HL-60 (cell line): ENCODE data around the gene MCUB.

ENCODE experiments used
- DNase-seq, 2 experiments: peaks; one replicate each; pipeline ENCODE4 v3.0.0-alpha.2; 2010 to 2020; ENCODE audit warnings: low read depth in 1 of 2, low spot score in 1 of 2
- H3K27ac ChIP-seq: fragments of 250-450 bp; sonication (Bioruptor Pico); replicated peaks from 2 replicates; pipeline ENCODE4 v1.5.1; 2020; ENCODE audit warnings: mild to moderate bottlenecking, moderate library complexity
- H3K27me3 ChIP-seq: fragments of 250-450 bp; sonication (Bioruptor Pico); 2 replicates; pipeline ENCODE4 v1.5.1; 2021; ENCODE audit warnings: mild to moderate bottlenecking, moderate library complexity; ENCODE audit not compliant: insufficient read depth, poor library complexity, severe bottlenecking
- H3K4me3 ChIP-seq: replicated peaks from 2 replicates; pipeline ENCODE4 v1.5.1; 2011; ENCODE audit warnings: mild to moderate bottlenecking, control low read depth, low read length; ENCODE audit not compliant: insufficient read depth
- GABPA ChIP-seq: IDR thresholded peaks from 2 replicates; pipeline ENCODE4 v1.6.1; 2012; ENCODE audit warnings: low read depth
- POLR2AphosphoS5 ChIP-seq: IDR thresholded peaks from 2 replicates; pipeline ENCODE4 v1.6.1; 2012; ENCODE audit warnings: low read depth
- SPI1 ChIP-seq: IDR thresholded peaks from 2 replicates; pipeline ENCODE4 v1.6.1; 2012; ENCODE audit warnings: low read depth, mild to moderate bottlenecking, borderline replicate concordance
- TF ChIP-seq, protein P1 (sequence below): IDR thresholded peaks from 2 replicates; pipeline ENCODE4 v1.6.1; 2012; ENCODE audit warnings: low read depth; ENCODE audit not compliant: insufficient replicate concordance
- TF ChIP-seq, protein P2 (sequence below): IDR thresholded peaks from one replicate; pipeline ENCODE4 v1.5.1; 2011; ENCODE audit warnings: low read length, control low read depth, inconsistent platforms; ENCODE audit not compliant: insufficient read depth

MCUB gene

DNA sequence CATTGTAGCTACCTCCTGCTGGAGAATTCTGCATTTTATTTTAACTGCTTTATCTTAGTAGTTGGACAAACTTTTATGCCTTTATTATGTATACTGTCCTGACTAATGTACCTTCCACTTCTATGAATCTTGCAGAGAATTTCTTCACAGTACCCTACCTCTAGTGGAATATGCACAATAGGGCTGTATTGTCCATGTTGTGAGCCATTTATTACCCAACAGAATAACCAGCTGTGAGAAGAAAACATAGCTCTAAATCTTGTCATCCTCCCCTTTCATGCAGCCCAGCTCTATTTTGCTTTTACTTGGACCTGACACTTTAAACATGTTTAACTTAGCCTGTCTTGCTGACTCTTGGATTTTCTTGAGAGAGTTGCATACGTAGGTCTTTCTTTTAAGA lies 56.2 kb downstream of the MCUB start:
- H3K4me3 ChIP-seq, result no peak overlapping the region
- no peak for DNase-seq
- peaks cover 3% of the 10 kb centered on the region for H3K27me3 ChIP-seq
- H3K27ac ChIP-seq, result no peak overlapping the region
- no peak for TF ChIP-seq POLR2AphosphoS5
- no peak for TF ChIP-seq SPI1
- TF ChIP-seq, protein P1, sequence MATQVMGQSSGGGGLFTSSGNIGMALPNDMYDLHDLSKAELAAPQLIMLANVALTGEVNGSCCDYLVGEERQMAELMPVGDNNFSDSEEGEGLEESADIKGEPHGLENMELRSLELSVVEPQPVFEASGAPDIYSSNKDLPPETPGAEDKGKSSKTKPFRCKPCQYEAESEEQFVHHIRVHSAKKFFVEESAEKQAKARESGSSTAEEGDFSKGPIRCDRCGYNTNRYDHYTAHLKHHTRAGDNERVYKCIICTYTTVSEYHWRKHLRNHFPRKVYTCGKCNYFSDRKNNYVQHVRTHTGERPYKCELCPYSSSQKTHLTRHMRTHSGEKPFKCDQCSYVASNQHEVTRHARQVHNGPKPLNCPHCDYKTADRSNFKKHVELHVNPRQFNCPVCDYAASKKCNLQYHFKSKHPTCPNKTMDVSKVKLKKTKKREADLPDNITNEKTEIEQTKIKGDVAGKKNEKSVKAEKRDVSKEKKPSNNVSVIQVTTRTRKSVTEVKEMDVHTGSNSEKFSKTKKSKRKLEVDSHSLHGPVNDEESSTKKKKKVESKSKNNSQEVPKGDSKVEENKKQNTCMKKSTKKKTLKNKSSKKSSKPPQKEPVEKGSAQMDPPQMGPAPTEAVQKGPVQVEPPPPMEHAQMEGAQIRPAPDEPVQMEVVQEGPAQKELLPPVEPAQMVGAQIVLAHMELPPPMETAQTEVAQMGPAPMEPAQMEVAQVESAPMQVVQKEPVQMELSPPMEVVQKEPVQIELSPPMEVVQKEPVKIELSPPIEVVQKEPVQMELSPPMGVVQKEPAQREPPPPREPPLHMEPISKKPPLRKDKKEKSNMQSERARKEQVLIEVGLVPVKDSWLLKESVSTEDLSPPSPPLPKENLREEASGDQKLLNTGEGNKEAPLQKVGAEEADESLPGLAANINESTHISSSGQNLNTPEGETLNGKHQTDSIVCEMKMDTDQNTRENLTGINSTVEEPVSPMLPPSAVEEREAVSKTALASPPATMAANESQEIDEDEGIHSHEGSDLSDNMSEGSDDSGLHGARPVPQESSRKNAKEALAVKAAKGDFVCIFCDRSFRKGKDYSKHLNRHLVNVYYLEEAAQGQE, result no peak
- no peak for TF ChIP-seq GABPA
- TF ChIP-seq, protein P2, sequence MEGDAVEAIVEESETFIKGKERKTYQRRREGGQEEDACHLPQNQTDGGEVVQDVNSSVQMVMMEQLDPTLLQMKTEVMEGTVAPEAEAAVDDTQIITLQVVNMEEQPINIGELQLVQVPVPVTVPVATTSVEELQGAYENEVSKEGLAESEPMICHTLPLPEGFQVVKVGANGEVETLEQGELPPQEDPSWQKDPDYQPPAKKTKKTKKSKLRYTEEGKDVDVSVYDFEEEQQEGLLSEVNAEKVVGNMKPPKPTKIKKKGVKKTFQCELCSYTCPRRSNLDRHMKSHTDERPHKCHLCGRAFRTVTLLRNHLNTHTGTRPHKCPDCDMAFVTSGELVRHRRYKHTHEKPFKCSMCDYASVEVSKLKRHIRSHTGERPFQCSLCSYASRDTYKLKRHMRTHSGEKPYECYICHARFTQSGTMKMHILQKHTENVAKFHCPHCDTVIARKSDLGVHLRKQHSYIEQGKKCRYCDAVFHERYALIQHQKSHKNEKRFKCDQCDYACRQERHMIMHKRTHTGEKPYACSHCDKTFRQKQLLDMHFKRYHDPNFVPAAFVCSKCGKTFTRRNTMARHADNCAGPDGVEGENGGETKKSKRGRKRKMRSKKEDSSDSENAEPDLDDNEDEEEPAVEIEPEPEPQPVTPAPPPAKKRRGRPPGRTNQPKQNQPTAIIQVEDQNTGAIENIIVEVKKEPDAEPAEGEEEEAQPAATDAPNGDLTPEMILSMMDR, result no peak

DNA sequence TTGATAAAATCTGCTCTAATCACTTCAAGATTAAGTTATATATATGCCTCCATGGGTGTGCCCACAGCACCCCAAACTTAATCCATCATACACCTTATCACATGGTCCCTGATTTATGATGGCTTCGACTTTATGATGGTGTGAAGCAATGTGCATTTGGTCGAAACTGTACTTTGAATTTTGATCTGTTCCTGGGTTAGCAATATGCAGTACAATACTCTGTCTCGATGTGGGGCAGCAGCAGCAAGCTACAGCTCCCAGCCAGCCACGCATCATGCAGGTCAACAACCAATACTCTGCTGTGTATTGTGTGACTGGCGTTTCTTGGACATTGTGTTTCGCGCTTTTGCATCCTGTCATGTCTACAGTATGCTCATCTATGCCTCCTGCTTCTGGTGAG lies 62.6 kb downstream of the MCUB start:
- TF ChIP-seq POLR2AphosphoS5 (no peak), GABPA (no peak), SPI1 (no peak)
- TF ChIP-seq, protein P2, result no peak
- TF ChIP-seq, protein P1, result no peak
- no peak overlapping the region for H3K27ac ChIP-seq
- DNase-seq, result no peak
- no peaks in the 10 kb centered on the region for H3K27me3 ChIP-seq
- H3K4me3 ChIP-seq, result no peak overlapping the region

DNA sequence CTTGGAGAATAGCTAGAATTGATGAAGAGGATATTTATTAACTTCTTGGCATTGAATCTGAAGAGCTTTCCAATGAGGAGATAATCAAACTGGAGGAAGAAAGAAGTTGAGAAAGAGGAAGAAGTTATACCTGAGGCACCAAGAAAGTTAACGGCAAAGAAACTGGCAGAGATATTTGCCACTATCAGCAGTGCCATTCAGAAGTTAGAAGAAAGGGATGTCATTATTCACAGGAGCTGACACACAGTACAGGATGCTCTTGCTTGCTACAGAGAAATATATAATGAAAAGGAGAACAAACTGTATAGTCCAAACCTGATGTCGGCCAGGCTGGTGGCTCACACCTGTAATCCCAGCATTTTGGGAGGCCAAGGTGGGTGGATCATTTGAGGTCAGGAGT lies 64.5 kb downstream of the MCUB start:
- TF ChIP-seq, protein P1, result no peak
- TF ChIP-seq, protein P2, result no peak
- TF ChIP-seq SPI1, result no peak
- TF ChIP-seq POLR2AphosphoS5, result no peak
- TF ChIP-seq GABPA, result no peak
- Histone ChIP-seq H3K4me3 (no peak overlapping the region), H3K27ac (no peak overlapping the region), H3K27me3 (no peaks in the 10 kb centered on the region)
- DNase-seq, result no peak
